ENCODE measurements around the gene TMEM109.

TMEM109 gene

GRCh38 chr11:60867871-60868681, 45.9 kb upstream of the TMEM109 start:
- Histone ChIP-seq H3K18ac (ENCODE audit: low read length) (no peak overlapping the region), H3K4ac (ENCODE audit: low read length) (no peak overlapping the region), H2BK120ac (ENCODE audit: low read depth, low read length) (no peak overlapping the region), H3K9ac (ENCODE audit: low read depth, low read length, poor library complexity) (no peak overlapping the region), H3K9me3 (replicated peaks in 1 of 2; ENCODE audit: control insufficient read depth in 2 of 2, insufficient read depth in 1 of 2, low read depth in 1 of 2, low read length in 2 of 2) (no peaks in the 10 kb centered on the region), H3K36me3 (replicated peaks in 1 of 2; ENCODE audit: control insufficient read depth in 2 of 2, insufficient read depth in 2 of 2, low read length in 2 of 2) (no peaks in the 10 kb centered on the region), H3K4me2 (ENCODE audit: insufficient read depth, low read length, poor library complexity, severe bottlenecking) (no peak overlapping the region), H4K91ac (ENCODE audit: low read depth, low read length, poor library complexity) (no peak overlapping the region), H2BK15ac (ENCODE audit: low read length) (peak overlapping the region; percentile 91), H2AK5ac (ENCODE audit: low read depth, low read length) (peak overlapping the region; percentile 95), H4K8ac (ENCODE audit: low read depth, low read length) (no peak overlapping the region), H3K4me1 (ENCODE audit: control insufficient read depth in 2 of 2, insufficient read depth in 1 of 2, low read depth in 1 of 2, low read length in 2 of 2) (no peaks in the 10 kb centered on the region), H2AFZ (ENCODE audit: low read length) (no peak overlapping the region), H3K23ac (ENCODE audit: low read depth, low read length, poor library complexity) (no peak overlapping the region), H2BK5ac (ENCODE audit: low read length) (no peak overlapping the region), H2BK12ac (ENCODE audit: low read length) (no peak overlapping the region), H3K4me3 (ENCODE audit: low read length in 2 of 2) (peak overlapping the region in 1 of 2 donors; percentile 41), H3K27me3 (ENCODE audit: control insufficient read depth in 3 of 3, insufficient read depth in 3 of 3, low read depth in 1 of 3, low read length in 3 of 3) (peaks cover 0 to 5% (median 0%) of the 10 kb centered on the region in 3 experiments), H3K27ac (replicated peaks; ENCODE audit: low read length) (no peak overlapping the region), H3K14ac (ENCODE audit: low read length) (no peak overlapping the region), H3K79me1 (ENCODE audit: low read depth, low read length) (no peaks in the 10 kb centered on the region)
- DNase-seq (ENCODE audit: low spot score): no peak
- no CpG with 5 or more reads among the region's 10 CpGs for WGBS, 2 donors (ENCODE audit: extremely low coverage in 2 of 2, insufficient read length in 2 of 2, insufficient replicate concordance in 1 of 2)

GRCh38 chr11:60868682-60869450, 45.1 kb upstream of the TMEM109 start:
- Histone ChIP-seq H2AK5ac (ENCODE audit: low read depth, low read length) (peak overlapping the region; percentile 89), H3K23ac (ENCODE audit: low read depth, low read length, poor library complexity) (no peak overlapping the region), H4K91ac (ENCODE audit: low read depth, low read length, poor library complexity) (no peak overlapping the region), H3K18ac (ENCODE audit: low read length) (no peak overlapping the region), H3K4me2 (ENCODE audit: insufficient read depth, low read length, poor library complexity, severe bottlenecking) (no peak overlapping the region), H3K27ac (replicated peaks; ENCODE audit: low read length) (no peak overlapping the region), H3K4ac (ENCODE audit: low read length) (no peak overlapping the region), H2BK12ac (ENCODE audit: low read length) (no peak overlapping the region), H2BK120ac (ENCODE audit: low read depth, low read length) (no peak overlapping the region), H3K9me3 (replicated peaks in 1 of 2; ENCODE audit: control insufficient read depth in 2 of 2, insufficient read depth in 1 of 2, low read depth in 1 of 2, low read length in 2 of 2) (no peaks in the 10 kb centered on the region), H4K8ac (ENCODE audit: low read depth, low read length) (no peak overlapping the region), H2BK15ac (ENCODE audit: low read length) (no peak overlapping the region), H3K9ac (ENCODE audit: low read depth, low read length, poor library complexity) (no peak overlapping the region), H3K27me3 (ENCODE audit: control insufficient read depth in 3 of 3, insufficient read depth in 3 of 3, low read depth in 1 of 3, low read length in 3 of 3) (peaks cover 0 to 5% (median 0%) of the 10 kb centered on the region in 3 experiments), H2AFZ (ENCODE audit: low read length) (no peak overlapping the region), H3K14ac (ENCODE audit: low read length) (no peak overlapping the region), H3K4me3 (ENCODE audit: low read length in 2 of 2) (no peak overlapping the region), H3K4me1 (ENCODE audit: control insufficient read depth in 2 of 2, insufficient read depth in 1 of 2, low read depth in 1 of 2, low read length in 2 of 2) (peaks cover 0 to 1% of the 10 kb centered on the region in 2 donors), H2BK5ac (ENCODE audit: low read length) (no peak overlapping the region), H3K79me1 (ENCODE audit: low read depth, low read length) (no peaks in the 10 kb centered on the region), H3K36me3 (replicated peaks in 1 of 2; ENCODE audit: control insufficient read depth in 2 of 2, insufficient read depth in 2 of 2, low read length in 2 of 2) (no peaks in the 10 kb centered on the region)
- WGBS, 2 donors (ENCODE audit: extremely low coverage in 2 of 2, insufficient read length in 2 of 2, insufficient replicate concordance in 1 of 2): no CpG with 5 or more reads among the region's 10 CpGs
- no peak for DNase-seq (ENCODE audit: low spot score)

- Histone ChIP-seq H3K4me3 (ENCODE audit: low read length in 2 of 2) (no peak overlapping the region), H3K4me2 (ENCODE audit: insufficient read depth, low read length, poor library complexity, severe bottlenecking) (no peak overlapping the region), H3K36me3 (replicated peaks in 1 of 2; ENCODE audit: control insufficient read depth in 2 of 2, insufficient read depth in 2 of 2, low read length in 2 of 2) (no peaks in the 10 kb centered on the region), H3K27me3 (ENCODE audit: control insufficient read depth in 3 of 3, insufficient read depth in 3 of 3, low read depth in 1 of 3, low read length in 3 of 3) (peaks cover 0 to 5% (median 0%) of the 10 kb centered on the region in 3 experiments), H3K4ac (ENCODE audit: low read length) (peak overlapping the region; percentile 45), H2AK5ac (ENCODE audit: low read depth, low read length) (peak overlapping the region; percentile 25), H3K18ac (ENCODE audit: low read length) (peak overlapping the region; percentile 74), H3K9me3 (replicated peaks in 1 of 2; ENCODE audit: control insufficient read depth in 2 of 2, insufficient read depth in 1 of 2, low read depth in 1 of 2, low read length in 2 of 2) (no peaks in the 10 kb centered on the region), H3K9ac (ENCODE audit: low read depth, low read length, poor library complexity) (no peak overlapping the region), H4K8ac (ENCODE audit: low read depth, low read length) (no peak overlapping the region), H3K4me1 (ENCODE audit: control insufficient read depth in 2 of 2, insufficient read depth in 1 of 2, low read depth in 1 of 2, low read length in 2 of 2) (peaks cover 0 to 1% of the 10 kb centered on the region in 2 donors), H4K91ac (ENCODE audit: low read depth, low read length, poor library complexity) (no peak overlapping the region), H3K27ac (replicated peaks; ENCODE audit: low read length) (no peak overlapping the region), H2AFZ (ENCODE audit: low read length) (no peak overlapping the region), H3K14ac (ENCODE audit: low read length) (no peak overlapping the region), H3K79me1 (ENCODE audit: low read depth, low read length) (no peaks in the 10 kb centered on the region), H2BK15ac (ENCODE audit: low read length) (peak overlapping the region; percentile 70), H2BK12ac (ENCODE audit: low read length) (no peak overlapping the region), H3K23ac (ENCODE audit: low read depth, low read length, poor library complexity) (peak overlapping the region; percentile 46), H2BK5ac (ENCODE audit: low read length) (no peak overlapping the region), H2BK120ac (ENCODE audit: low read depth, low read length) (no peak overlapping the region)
- WGBS, 2 donors (ENCODE audit: extremely low coverage in 2 of 2, insufficient read length in 2 of 2, insufficient replicate concordance in 1 of 2): no CpG with 5 or more reads among the region's 7 CpGs
- no peak for DNase-seq (ENCODE audit: low spot score)
These were observed 44.5 kb upstream of the TMEM109 start for GRCh38 chr11:60869451-60869825.

- H3K14ac ChIP-seq (ENCODE audit: low read length): no peak overlapping the region
- H4K8ac ChIP-seq (ENCODE audit: low read depth, low read length): no peak overlapping the region
- no peak overlapping the region for H2BK15ac ChIP-seq (ENCODE audit: low read length)
- no peak overlapping the region for H3K27ac ChIP-seq (replicated peaks; ENCODE audit: low read length)
- H2AFZ ChIP-seq (ENCODE audit: low read length): no peak overlapping the region
- H3K4ac ChIP-seq (ENCODE audit: low read length): no peak overlapping the region
- H2AK5ac ChIP-seq (ENCODE audit: low read depth, low read length): no peak overlapping the region
- peaks cover 0 to 1% of the 10 kb centered on the region in 2 donors for H3K4me1 ChIP-seq (ENCODE audit: control insufficient read depth in 2 of 2, insufficient read depth in 1 of 2, low read depth in 1 of 2, low read length in 2 of 2)
- no peak overlapping the region for H3K23ac ChIP-seq (ENCODE audit: low read depth, low read length, poor library complexity)
- H3K4me2 ChIP-seq (ENCODE audit: insufficient read depth, low read length, poor library complexity, severe bottlenecking): no peak overlapping the region
- H2BK12ac ChIP-seq (ENCODE audit: low read length): no peak overlapping the region
- no peak overlapping the region for H3K4me3 ChIP-seq (ENCODE audit: low read length in 2 of 2)
- DNase-seq (ENCODE audit: low spot score): no peak
- H3K36me3 ChIP-seq (replicated peaks in 1 of 2; ENCODE audit: control insufficient read depth in 2 of 2, insufficient read depth in 2 of 2, low read length in 2 of 2): peaks cover 1 to 5% of the 10 kb centered on the region in 2 donors
- no peak overlapping the region for H3K18ac ChIP-seq (ENCODE audit: low read length)
- no peak overlapping the region for H3K9ac ChIP-seq (ENCODE audit: low read depth, low read length, poor library complexity)
- H3K79me1 ChIP-seq (ENCODE audit: low read depth, low read length): no peaks in the 10 kb centered on the region
- no peak overlapping the region for H2BK120ac ChIP-seq (ENCODE audit: low read depth, low read length)
- H3K9me3 ChIP-seq (replicated peaks in 1 of 2; ENCODE audit: control insufficient read depth in 2 of 2, insufficient read depth in 1 of 2, low read depth in 1 of 2, low read length in 2 of 2): no peaks in the 10 kb centered on the region
- H3K27me3 ChIP-seq (ENCODE audit: control insufficient read depth in 3 of 3, insufficient read depth in 3 of 3, low read depth in 1 of 3, low read length in 3 of 3): peaks cover 0 to 5% (median 0%) of the 10 kb centered on the region in 3 experiments
- WGBS, 2 donors (ENCODE audit: extremely low coverage in 2 of 2, insufficient read length in 2 of 2, insufficient replicate concordance in 1 of 2): no CpG with 5 or more reads among the region's 3 CpGs
- H4K91ac ChIP-seq (ENCODE audit: low read depth, low read length, poor library complexity): no peak overlapping the region
- no peak overlapping the region for H2BK5ac ChIP-seq (ENCODE audit: low read length)
These were observed 43.7 kb upstream of the TMEM109 start for GRCh38 chr11:60870276-60870675.

Measured in neuronal stem cell (in vitro differentiated cells).